ENCODE results near the gene UBE2U.

The UBE2U gene

GRCh38 chr1:64192290-64192689 is 11.1 kb upstream of the UBE2U start:
- DNase-seq: no peak
- Histone ChIP-seq H3K23ac (ENCODE audit: low read length) (no peak overlapping the region), H3K56ac (ENCODE audit: low read length) (no peak overlapping the region), H2BK15ac (replicated peaks; ENCODE audit: low read depth) (no peak overlapping the region), H3K9ac (ENCODE audit: low read length) (no peak overlapping the region), H3K4me3 (ENCODE audit: low read length) (no peak overlapping the region), H3K27me3 (ENCODE audit: insufficient read depth, low read length, poor library complexity) (no peaks in the 10 kb centered on the region), H2BK120ac (ENCODE audit: low read depth, low read length) (no peak overlapping the region), H3K79me2 (ENCODE audit: control insufficient read depth, insufficient read depth, low read length) (no peaks in the 10 kb centered on the region), H3K4ac (ENCODE audit: low read depth, low read length) (no peak overlapping the region), H4K8ac (ENCODE audit: low read depth, low read length) (no peak overlapping the region), H4K5ac (ENCODE audit: low read length) (no peak overlapping the region), H3K79me1 (ENCODE audit: low read length) (no peaks in the 10 kb centered on the region), H3K4me2 (ENCODE audit: low read length) (no peak overlapping the region), H2BK5ac (ENCODE audit: low read length) (no peak overlapping the region), H3K27ac (ENCODE audit: low read depth, low read length) (no peak overlapping the region), H3K36me3 (ENCODE audit: control insufficient read depth, insufficient read depth, low read length) (no peaks in the 10 kb centered on the region), H3K18ac (ENCODE audit: low read length) (no peak overlapping the region), H2AK5ac (ENCODE audit: low read length) (no peak overlapping the region), H3K4me1 (ENCODE audit: control insufficient read depth, low read depth, low read length) (no peaks in the 10 kb centered on the region)
- no CpG with 5 or more reads among the region's 8 CpGs for WGBS (ENCODE audit: extremely low coverage, insufficient coverage, low lambda C conversion rate)

- no peaks in the 10 kb centered on the region for H3K27me3 ChIP-seq (ENCODE audit: insufficient read depth, low read length, poor library complexity)
- H3K79me2 ChIP-seq (ENCODE audit: control insufficient read depth, insufficient read depth, low read length): no peaks in the 10 kb centered on the region
- no peak overlapping the region for H2BK15ac ChIP-seq (replicated peaks; ENCODE audit: low read depth)
- no peak overlapping the region for H3K27ac ChIP-seq (ENCODE audit: low read depth, low read length)
- no peak overlapping the region for H2BK120ac ChIP-seq (ENCODE audit: low read depth, low read length)
- H3K18ac ChIP-seq (ENCODE audit: low read length): no peak overlapping the region
- H3K4me3 ChIP-seq (ENCODE audit: low read length): no peak overlapping the region
- no peak for DNase-seq
- no peak overlapping the region for H3K4me2 ChIP-seq (ENCODE audit: low read length)
- no peaks in the 10 kb centered on the region for H3K36me3 ChIP-seq (ENCODE audit: control insufficient read depth, insufficient read depth, low read length)
- H2AK5ac ChIP-seq (ENCODE audit: low read length): no peak overlapping the region
- no peak overlapping the region for H2BK5ac ChIP-seq (ENCODE audit: low read length)
- WGBS (ENCODE audit: extremely low coverage, insufficient coverage, low lambda C conversion rate): no CpG with 5 or more reads among the region's 8 CpGs
- H3K23ac ChIP-seq (ENCODE audit: low read length): no peak overlapping the region
- no peaks in the 10 kb centered on the region for H3K79me1 ChIP-seq (ENCODE audit: low read length)
- H3K9ac ChIP-seq (ENCODE audit: low read length): no peak overlapping the region
- no peak overlapping the region for H4K5ac ChIP-seq (ENCODE audit: low read length)
- no peak overlapping the region for H4K8ac ChIP-seq (ENCODE audit: low read depth, low read length)
- H3K4me1 ChIP-seq (ENCODE audit: control insufficient read depth, low read depth, low read length): no peaks in the 10 kb centered on the region
- no peak overlapping the region for H3K4ac ChIP-seq (ENCODE audit: low read depth, low read length)
- H3K56ac ChIP-seq (ENCODE audit: low read length): no peak overlapping the region
Observed at GRCh38 chr1:64194168-64195080, 9.0 kb upstream of the UBE2U start.

DNA sequence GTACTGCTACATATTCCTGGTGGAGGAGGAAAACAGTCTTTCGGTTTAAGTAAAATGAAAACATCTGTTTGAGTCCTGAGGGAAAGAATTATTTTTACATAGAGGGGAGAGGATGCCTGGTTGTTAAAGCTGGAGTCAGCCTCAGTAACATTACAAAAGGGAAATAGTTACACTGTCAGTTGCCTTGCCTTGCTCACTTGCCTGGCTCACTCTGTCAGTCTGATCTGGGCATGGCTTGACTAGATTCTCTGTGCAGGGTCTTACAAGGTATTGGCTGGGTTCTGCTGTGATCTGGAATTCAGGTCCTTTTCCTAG is 8.4 kb upstream of the UBE2U start:
- WGBS (ENCODE audit: extremely low coverage, insufficient coverage, low lambda C conversion rate): no CpG with 5 or more reads among the region's 1 CpG
- no peak overlapping the region for H2BK5ac ChIP-seq (ENCODE audit: low read length)
- H3K9ac ChIP-seq (ENCODE audit: low read length): no peak overlapping the region
- H3K79me1 ChIP-seq (ENCODE audit: low read length): no peaks in the 10 kb centered on the region
- no peak overlapping the region for H2BK15ac ChIP-seq (replicated peaks; ENCODE audit: low read depth)
- no peak overlapping the region for H3K4ac ChIP-seq (ENCODE audit: low read depth, low read length)
- no peak overlapping the region for H3K4me3 ChIP-seq (ENCODE audit: low read length)
- no peaks in the 10 kb centered on the region for H3K79me2 ChIP-seq (ENCODE audit: control insufficient read depth, insufficient read depth, low read length)
- H3K56ac ChIP-seq (ENCODE audit: low read length): peak overlapping the region; percentile 43
- no peak overlapping the region for H3K23ac ChIP-seq (ENCODE audit: low read length)
- H3K27me3 ChIP-seq (ENCODE audit: insufficient read depth, low read length, poor library complexity): no peaks in the 10 kb centered on the region
- H3K4me2 ChIP-seq (ENCODE audit: low read length): no peak overlapping the region
- DNase-seq: no peak
- H3K36me3 ChIP-seq (ENCODE audit: control insufficient read depth, insufficient read depth, low read length): no peaks in the 10 kb centered on the region
- no peak overlapping the region for H2BK120ac ChIP-seq (ENCODE audit: low read depth, low read length)
- no peak overlapping the region for H4K8ac ChIP-seq (ENCODE audit: low read depth, low read length)
- no peak overlapping the region for H2AK5ac ChIP-seq (ENCODE audit: low read length)
- H3K27ac ChIP-seq (ENCODE audit: low read depth, low read length): no peak overlapping the region
- H3K18ac ChIP-seq (ENCODE audit: low read length): no peak overlapping the region
- no peaks in the 10 kb centered on the region for H3K4me1 ChIP-seq (ENCODE audit: control insufficient read depth, low read depth, low read length)
- H4K5ac ChIP-seq (ENCODE audit: low read length): no peak overlapping the region

- Histone ChIP-seq H3K4me2 (ENCODE audit: low read length) (no peak overlapping the region), H3K27ac (ENCODE audit: low read depth, low read length) (no peak overlapping the region), H3K56ac (ENCODE audit: low read length) (no peak overlapping the region), H3K79me2 (ENCODE audit: control insufficient read depth, insufficient read depth, low read length) (no peaks in the 10 kb centered on the region), H3K79me1 (ENCODE audit: low read length) (no peaks in the 10 kb centered on the region), H3K4me1 (ENCODE audit: control insufficient read depth, low read depth, low read length) (no peaks in the 10 kb centered on the region), H3K9ac (ENCODE audit: low read length) (no peak overlapping the region), H3K27me3 (ENCODE audit: insufficient read depth, low read length, poor library complexity) (no peaks in the 10 kb centered on the region), H3K18ac (ENCODE audit: low read length) (no peak overlapping the region), H3K36me3 (ENCODE audit: control insufficient read depth, insufficient read depth, low read length) (no peaks in the 10 kb centered on the region), H3K4me3 (ENCODE audit: low read length) (no peak overlapping the region), H2BK120ac (ENCODE audit: low read depth, low read length) (no peak overlapping the region), H4K8ac (ENCODE audit: low read depth, low read length) (peak overlapping the region; percentile 28), H4K5ac (ENCODE audit: low read length) (no peak overlapping the region), H2BK5ac (ENCODE audit: low read length) (no peak overlapping the region), H3K23ac (ENCODE audit: low read length) (no peak overlapping the region), H3K4ac (ENCODE audit: low read depth, low read length) (no peak overlapping the region), H2BK15ac (replicated peaks; ENCODE audit: low read depth) (no peak overlapping the region), H2AK5ac (ENCODE audit: low read length) (no peak overlapping the region)
- no CpG with 5 or more reads among the region's 8 CpGs for WGBS (ENCODE audit: extremely low coverage, insufficient coverage, low lambda C conversion rate)
- DNase-seq: no peak
Observed at GRCh38 chr1:64196074-64196870, 7.2 kb upstream of the UBE2U start.

GRCh38 chr1:64197076-64197475 is 6.3 kb upstream of the UBE2U start:
- H3K27ac ChIP-seq (ENCODE audit: low read depth, low read length): no peak overlapping the region
- no peak for DNase-seq
- H2BK120ac ChIP-seq (ENCODE audit: low read depth, low read length): no peak overlapping the region
- no peak overlapping the region for H4K5ac ChIP-seq (ENCODE audit: low read length)
- H2AK5ac ChIP-seq (ENCODE audit: low read length): no peak overlapping the region
- no peak overlapping the region for H3K4me3 ChIP-seq (ENCODE audit: low read length)
- H3K18ac ChIP-seq (ENCODE audit: low read length): no peak overlapping the region
- H4K8ac ChIP-seq (ENCODE audit: low read depth, low read length): no peak overlapping the region
- H3K4me1 ChIP-seq (ENCODE audit: control insufficient read depth, low read depth, low read length): no peaks in the 10 kb centered on the region
- no peak overlapping the region for H3K9ac ChIP-seq (ENCODE audit: low read length)
- no peak overlapping the region for H2BK5ac ChIP-seq (ENCODE audit: low read length)
- no peaks in the 10 kb centered on the region for H3K79me1 ChIP-seq (ENCODE audit: low read length)
- no peak overlapping the region for H3K56ac ChIP-seq (ENCODE audit: low read length)
- no peaks in the 10 kb centered on the region for H3K27me3 ChIP-seq (ENCODE audit: insufficient read depth, low read length, poor library complexity)
- no peaks in the 10 kb centered on the region for H3K36me3 ChIP-seq (ENCODE audit: control insufficient read depth, insufficient read depth, low read length)
- no CpG with 5 or more reads among the region's 3 CpGs for WGBS (ENCODE audit: extremely low coverage, insufficient coverage, low lambda C conversion rate)
- no peaks in the 10 kb centered on the region for H3K79me2 ChIP-seq (ENCODE audit: control insufficient read depth, insufficient read depth, low read length)
- H3K23ac ChIP-seq (ENCODE audit: low read length): no peak overlapping the region
- no peak overlapping the region for H3K4ac ChIP-seq (ENCODE audit: low read depth, low read length)
- H2BK15ac ChIP-seq (replicated peaks; ENCODE audit: low read depth): no peak overlapping the region
- no peak overlapping the region for H3K4me2 ChIP-seq (ENCODE audit: low read length)

All from mesendoderm (in vitro differentiated cells).